HUES6 (cell line): ENCODE measurements around the gene NFIA.
"Not testable (repeated sequence)": the region's sequence is repeated elsewhere in the genome, so short reads cannot be mapped to it uniquely, and the experiment has no call there.

Source experiments
- H3K27ac ChIP-seq: 2 replicates; pipeline ENCODE4 v1.7.0; 2013; ENCODE audit warnings: low read depth, mild to moderate bottlenecking, low read length, inconsistent platforms
- H3K27me3 ChIP-seq: 2 replicates; pipeline ENCODE4 v1.6.1; 2013; ENCODE audit warnings: low read length; ENCODE audit not compliant: control insufficient read depth, insufficient read depth
- H3K36me3 ChIP-seq: 2 replicates; pipeline ENCODE4 v1.6.1; 2013; ENCODE audit warnings: low read length; ENCODE audit not compliant: control insufficient read depth, insufficient read depth
- H3K4me1 ChIP-seq: 2 replicates; pipeline ENCODE4 v1.6.1; 2013; ENCODE audit warnings: low read length; ENCODE audit not compliant: control insufficient read depth, insufficient read depth
- H3K4me3 ChIP-seq: 2 replicates; pipeline ENCODE4 v1.5.1; 2013; ENCODE audit warnings: low read depth, low read length
- H3K9ac ChIP-seq: one replicate; pipeline ENCODE4 v1.6.1; 2013; ENCODE audit warnings: mild to moderate bottlenecking, low read length
- H3K9me3 ChIP-seq: 2 replicates; pipeline ENCODE4 v1.6.1; 2013; ENCODE audit warnings: low read depth, low read length; ENCODE audit not compliant: control insufficient read depth, insufficient read depth

The NFIA gene

GRCh38 chr1:61270761-61271411, 188.5 kb downstream of the NFIA start:
- Histone ChIP-seq H3K9ac (no peak overlapping the region), H3K36me3 (no peaks in the 10 kb centered on the region), H3K9me3 (no peaks in the 10 kb centered on the region), H3K27ac (no peak overlapping the region), H3K27me3 (no peaks in the 10 kb centered on the region), H3K4me1 (peaks cover 14% of the 10 kb centered on the region), H3K4me3 (no peak overlapping the region)

- Histone ChIP-seq H3K36me3 (no peaks in the 10 kb centered on the region), H3K4me3 (no peak overlapping the region), H3K9ac (no peak overlapping the region), H3K27me3 (no peaks in the 10 kb centered on the region), H3K27ac (no peak overlapping the region), H3K4me1 (peaks cover 17% of the 10 kb centered on the region), H3K9me3 (no peaks in the 10 kb centered on the region)
Observed at GRCh38 chr1:61271412-61271789, 189.0 kb downstream of the NFIA start.

GRCh38 chr1:61273167-61273705, 190.9 kb downstream of the NFIA start:
- no peak overlapping the region for H3K4me3 ChIP-seq
- no peaks in the 10 kb centered on the region for H3K27me3 ChIP-seq
- H3K27ac ChIP-seq: no peak overlapping the region
- H3K9ac ChIP-seq: no peak overlapping the region
- H3K9me3 ChIP-seq: no peaks in the 10 kb centered on the region
- H3K36me3 ChIP-seq: no peaks in the 10 kb centered on the region
- peaks cover 22% of the 10 kb centered on the region for H3K4me1 ChIP-seq

- Histone ChIP-seq H3K4me3 (no peak overlapping the region), H3K9me3 (no peaks in the 10 kb centered on the region)
Observed at GRCh38 chr1:61273861-61274260, 191.5 kb downstream of the NFIA start.

DNA sequence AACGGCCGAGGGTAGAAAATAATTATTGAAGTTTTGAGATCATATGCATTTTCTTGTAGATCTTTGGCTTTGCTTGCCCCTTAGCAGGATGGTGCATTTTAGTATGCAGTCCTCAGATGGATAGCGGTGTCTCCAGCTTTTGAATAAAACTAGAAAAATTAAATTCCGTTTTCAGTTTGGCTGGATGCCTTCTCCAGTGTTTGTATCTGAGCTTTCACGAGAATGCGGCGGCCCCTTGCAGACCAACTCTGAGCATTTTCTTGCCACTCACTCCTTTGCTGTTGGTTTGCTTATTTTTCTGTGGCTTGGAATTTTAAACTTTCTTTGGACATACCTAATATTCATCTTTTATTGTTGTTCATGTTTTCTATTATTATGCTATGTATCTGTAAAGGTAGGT, 192.6 kb downstream of the NFIA start:
- Histone ChIP-seq H3K4me3 (no peak overlapping the region), H3K36me3 (no peaks in the 10 kb centered on the region), H3K4me1 (peaks cover 10% of the 10 kb centered on the region), H3K27me3 (no peaks in the 10 kb centered on the region), H3K9me3 (no peaks in the 10 kb centered on the region), H3K27ac (no peak overlapping the region), H3K9ac (no peak overlapping the region)

More at GRCh38 chr1:61273861-61274260, 191.5 kb downstream of the NFIA start:
- no peaks in the 10 kb centered on the region for H3K36me3 ChIP-seq
- peaks cover 16% of the 10 kb centered on the region for H3K4me1 ChIP-seq
- no peaks in the 10 kb centered on the region for H3K27me3 ChIP-seq
- no peak overlapping the region for H3K27ac ChIP-seq
- H3K9ac ChIP-seq: no peak overlapping the region

- Histone ChIP-seq H3K9ac (no peak overlapping the region), H3K36me3 (no peaks in the 10 kb centered on the region), H3K27me3 (no peaks in the 10 kb centered on the region), H3K9me3 (no peaks in the 10 kb centered on the region), H3K4me1 (peaks cover 7% of the 10 kb centered on the region; the same call in 1 of the 2 replicates), H3K4me3 (no peak overlapping the region), H3K27ac (no peak overlapping the region)
Observed at GRCh38 chr1:61276246-61276645, 193.9 kb downstream of the NFIA start.

- H3K4me1 ChIP-seq: peaks cover 8% of the 10 kb centered on the region; the same call in 1 of the 2 replicates
- no peaks in the 10 kb centered on the region for H3K27me3 ChIP-seq
- no peak overlapping the region for H3K9ac ChIP-seq
- no peak overlapping the region for H3K27ac ChIP-seq
- H3K9me3 ChIP-seq: no peaks in the 10 kb centered on the region
- H3K4me3 ChIP-seq: no peak overlapping the region
- H3K36me3 ChIP-seq: no peaks in the 10 kb centered on the region
Observed at GRCh38 chr1:61277121-61277690, 194.8 kb downstream of the NFIA start.

DNA sequence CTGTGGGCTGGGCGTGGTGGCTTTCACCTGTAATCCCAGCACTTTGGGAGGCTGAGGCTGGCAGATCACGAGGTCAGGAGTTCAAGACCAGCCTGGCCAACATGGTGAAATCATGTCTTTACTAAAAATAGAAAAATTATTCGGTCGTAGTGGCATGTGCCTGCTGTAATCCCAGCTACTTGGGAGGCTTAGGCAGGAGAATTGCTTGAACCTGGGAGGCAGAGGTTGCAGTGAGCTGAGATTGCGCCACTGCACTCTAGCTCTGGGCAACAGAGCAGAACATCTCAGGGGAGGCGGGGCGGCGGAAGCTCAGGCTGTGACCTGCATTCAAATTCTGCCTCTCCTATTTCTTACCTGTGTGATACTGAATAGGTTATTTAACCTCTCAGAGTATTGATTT, 196.1 kb downstream of the NFIA start:
- not testable (repeated sequence) for H3K4me3 ChIP-seq, H3K27ac ChIP-seq, H3K27me3 ChIP-seq, H3K36me3 ChIP-seq, H3K9ac ChIP-seq, H3K9me3 ChIP-seq, H3K4me1 ChIP-seq

- Histone ChIP-seq H3K9ac (no peak overlapping the region), H3K9me3 (no peaks in the 10 kb centered on the region), H3K36me3 (no peaks in the 10 kb centered on the region), H3K27ac (no peak overlapping the region), H3K27me3 (no peaks in the 10 kb centered on the region), H3K4me1 (peaks cover 13% of the 10 kb centered on the region; the same call in 1 of the 2 replicates), H3K4me3 (no peak overlapping the region)
Observed at GRCh38 chr1:61278966-61279365, 196.6 kb downstream of the NFIA start.

DNA sequence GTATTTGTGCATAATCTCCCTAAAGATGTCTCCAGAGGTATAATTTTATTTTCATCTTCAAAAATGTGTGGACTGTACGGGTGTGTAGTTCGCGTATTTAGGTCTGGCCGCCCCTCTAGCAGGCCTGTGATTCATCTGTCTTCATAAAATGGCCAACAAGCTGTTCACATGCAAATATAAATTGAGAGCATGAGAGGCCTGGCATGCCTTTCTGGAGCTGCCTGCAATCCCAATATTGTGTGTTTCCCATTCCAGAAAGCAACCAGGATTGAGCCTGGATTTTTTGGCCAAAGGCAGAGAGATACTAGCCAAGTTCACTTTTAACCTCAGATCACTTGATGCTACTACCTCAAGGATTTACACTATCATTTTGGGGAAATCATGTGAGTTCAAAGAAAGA, 197.2 kb downstream of the NFIA start:
- Histone ChIP-seq H3K27me3 (no peaks in the 10 kb centered on the region), H3K4me1 (peaks cover 18% of the 10 kb centered on the region; the same call in 1 of the 2 replicates), H3K9me3 (no peaks in the 10 kb centered on the region), H3K9ac (no peak overlapping the region), H3K4me3 (no peak overlapping the region), H3K36me3 (no peaks in the 10 kb centered on the region), H3K27ac (no peak overlapping the region)

DNA sequence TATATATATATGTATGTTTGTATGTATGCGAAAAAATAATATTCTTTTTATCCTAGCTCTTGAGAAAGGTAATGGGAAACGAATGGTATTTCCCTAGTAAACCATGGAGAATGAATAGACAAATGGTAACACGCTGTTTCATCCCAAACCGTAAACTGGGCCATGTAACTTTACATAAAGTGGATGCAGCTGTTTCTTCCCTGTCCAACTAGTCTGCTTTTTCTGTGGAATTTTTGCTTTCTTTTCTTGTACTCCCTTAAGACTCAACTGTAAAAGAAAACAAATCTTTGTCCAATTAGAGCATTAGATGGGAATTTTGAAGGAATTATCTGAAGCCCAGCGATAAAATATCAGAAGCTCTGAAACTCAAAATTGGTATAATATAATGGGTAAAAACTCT, 198.1 kb downstream of the NFIA start:
- no peaks in the 10 kb centered on the region for H3K27me3 ChIP-seq
- peaks cover 23% of the 10 kb centered on the region; the same call in 1 of the 2 replicates for H3K4me1 ChIP-seq
- no peak overlapping the region for H3K9ac ChIP-seq
- no peak overlapping the region for H3K27ac ChIP-seq
- H3K36me3 ChIP-seq: no peaks in the 10 kb centered on the region
- H3K4me3 ChIP-seq: no peak overlapping the region
- H3K9me3 ChIP-seq: no peaks in the 10 kb centered on the region
